ENCODE measurements around the gene TRAF3IP1.

DNA sequence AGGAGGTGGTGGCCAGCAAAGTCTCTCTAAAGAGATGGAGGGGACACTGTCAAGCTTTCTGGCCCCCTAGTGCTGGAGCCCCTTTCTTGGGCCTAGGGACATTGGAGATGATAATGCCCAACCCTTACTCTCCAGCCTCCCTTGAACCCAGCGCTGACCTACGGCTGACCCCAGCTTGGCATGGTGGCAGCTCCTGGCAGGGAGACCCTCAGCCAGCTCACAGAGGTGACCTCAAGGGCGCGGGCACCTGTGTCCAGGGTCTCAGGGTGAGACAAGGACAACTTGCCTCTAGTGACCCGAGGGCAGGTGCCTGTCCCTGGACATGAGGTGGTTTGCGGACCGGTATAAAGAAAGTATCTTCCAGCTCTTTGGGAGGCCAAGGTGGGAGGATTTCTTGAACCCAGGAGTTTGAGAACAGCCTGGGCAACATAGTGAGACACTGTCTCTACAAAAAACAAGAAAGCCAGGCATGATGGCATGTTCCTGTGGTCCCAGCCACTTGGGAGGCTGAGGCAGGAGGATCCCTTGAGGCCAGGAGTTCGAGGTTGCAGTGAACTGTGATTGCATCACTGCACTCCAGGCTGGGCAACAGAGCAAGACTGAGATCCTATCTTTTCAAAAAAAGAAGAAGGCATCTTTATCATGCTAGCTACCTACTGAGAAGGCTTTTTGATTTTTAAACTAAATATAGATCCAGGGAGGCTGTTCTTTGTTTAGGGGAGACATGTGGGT is 28.6 kb upstream of the TRAF3IP1 start:
- TF ChIP-seq, protein P1, sequence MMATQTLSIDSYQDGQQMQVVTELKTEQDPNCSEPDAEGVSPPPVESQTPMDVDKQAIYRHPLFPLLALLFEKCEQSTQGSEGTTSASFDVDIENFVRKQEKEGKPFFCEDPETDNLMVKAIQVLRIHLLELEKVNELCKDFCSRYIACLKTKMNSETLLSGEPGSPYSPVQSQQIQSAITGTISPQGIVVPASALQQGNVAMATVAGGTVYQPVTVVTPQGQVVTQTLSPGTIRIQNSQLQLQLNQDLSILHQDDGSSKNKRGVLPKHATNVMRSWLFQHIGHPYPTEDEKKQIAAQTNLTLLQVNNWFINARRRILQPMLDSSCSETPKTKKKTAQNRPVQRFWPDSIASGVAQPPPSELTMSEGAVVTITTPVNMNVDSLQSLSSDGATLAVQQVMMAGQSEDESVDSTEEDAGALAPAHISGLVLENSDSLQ (IDR thresholded peaks at IDR 0.05) = no peak
- TF ChIP-seq FOXA1 (IDR thresholded peaks at IDR 0.05) (no peak), HDGF (IDR thresholded peaks at IDR 0.05; ENCODE audit: borderline replicate concordance) (no peak)
